ENCODE measurements around the gene OSER1. TPM values are rescaled to one million over a fixed set of nuclear protein-coding genes. Genes with fewer than 3 reads are reported as not detected.
A peak's percentile ranks its signal among the peaks of the same experiment; 100 is the strongest.

The OSER1 gene
- total and polyA plus RNA-seq, 4 donors, result 22.6 to 32.9 (median 27.7) TPM

DNA sequence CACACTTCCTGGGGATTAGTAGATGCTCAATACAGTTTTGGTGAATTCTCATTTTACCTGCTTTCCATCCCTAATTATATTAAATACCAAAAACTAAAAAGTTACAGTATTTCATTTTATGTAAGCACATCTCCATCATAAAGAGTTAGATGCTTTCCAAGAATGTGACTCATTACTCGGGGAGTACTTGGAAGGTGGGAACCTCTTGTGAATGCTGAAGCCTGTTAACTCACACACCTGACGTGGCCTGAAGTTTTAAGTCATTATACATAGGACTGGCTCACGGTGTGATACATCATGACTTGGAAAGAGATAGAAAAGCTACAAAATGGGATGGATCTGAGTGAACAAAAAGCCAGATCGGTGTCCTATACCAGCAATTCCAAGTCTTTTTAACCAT, 2.2 kb upstream of the OSER1 start:
- Histone ChIP-seq H3K4me3 (no peak overlapping the region), H3K9me3 (ENCODE audit: control insufficient read depth in 4 of 4, insufficient read depth in 3 of 4, low read length in 3 of 4) (no peaks in the 10 kb centered on the region), H3K4me1 (ENCODE audit: control insufficient read depth in 5 of 5, insufficient read depth in 5 of 5, low read length in 5 of 5) (peaks cover 6 to 29% (median 11%) of the 10 kb centered on the region in 5 donors), H3K27me3 (ENCODE audit: control insufficient read depth in 3 of 3, insufficient read depth in 3 of 3, low read length in 2 of 3) (no peaks in the 10 kb centered on the region), H3K9ac (ENCODE audit: insufficient read depth in 1 of 2, low read length in 2 of 2) (no peak overlapping the region), H3K27ac (ENCODE audit: low read depth in 1 of 2, low read length in 1 of 2) (no peak overlapping the region), H3K36me3 (ENCODE audit: control insufficient read depth in 4 of 4, insufficient read depth in 4 of 4, low read length in 4 of 4) (no peaks in the 10 kb centered on the region)
- ATAC-seq (ENCODE audit: insufficient read depth, low FRiP score) (no peak), DNase-seq (no peak)
- 78 to 92% methylated on average over 4 of the region's 4 CpGs for WGBS, 2 donors
- TF ChIP-seq, protein P1, sequence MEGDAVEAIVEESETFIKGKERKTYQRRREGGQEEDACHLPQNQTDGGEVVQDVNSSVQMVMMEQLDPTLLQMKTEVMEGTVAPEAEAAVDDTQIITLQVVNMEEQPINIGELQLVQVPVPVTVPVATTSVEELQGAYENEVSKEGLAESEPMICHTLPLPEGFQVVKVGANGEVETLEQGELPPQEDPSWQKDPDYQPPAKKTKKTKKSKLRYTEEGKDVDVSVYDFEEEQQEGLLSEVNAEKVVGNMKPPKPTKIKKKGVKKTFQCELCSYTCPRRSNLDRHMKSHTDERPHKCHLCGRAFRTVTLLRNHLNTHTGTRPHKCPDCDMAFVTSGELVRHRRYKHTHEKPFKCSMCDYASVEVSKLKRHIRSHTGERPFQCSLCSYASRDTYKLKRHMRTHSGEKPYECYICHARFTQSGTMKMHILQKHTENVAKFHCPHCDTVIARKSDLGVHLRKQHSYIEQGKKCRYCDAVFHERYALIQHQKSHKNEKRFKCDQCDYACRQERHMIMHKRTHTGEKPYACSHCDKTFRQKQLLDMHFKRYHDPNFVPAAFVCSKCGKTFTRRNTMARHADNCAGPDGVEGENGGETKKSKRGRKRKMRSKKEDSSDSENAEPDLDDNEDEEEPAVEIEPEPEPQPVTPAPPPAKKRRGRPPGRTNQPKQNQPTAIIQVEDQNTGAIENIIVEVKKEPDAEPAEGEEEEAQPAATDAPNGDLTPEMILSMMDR (IDR thresholded peaks at IDR 0.05; ENCODE audit: control extremely low read depth, extremely low read depth), result no peak

DNA sequence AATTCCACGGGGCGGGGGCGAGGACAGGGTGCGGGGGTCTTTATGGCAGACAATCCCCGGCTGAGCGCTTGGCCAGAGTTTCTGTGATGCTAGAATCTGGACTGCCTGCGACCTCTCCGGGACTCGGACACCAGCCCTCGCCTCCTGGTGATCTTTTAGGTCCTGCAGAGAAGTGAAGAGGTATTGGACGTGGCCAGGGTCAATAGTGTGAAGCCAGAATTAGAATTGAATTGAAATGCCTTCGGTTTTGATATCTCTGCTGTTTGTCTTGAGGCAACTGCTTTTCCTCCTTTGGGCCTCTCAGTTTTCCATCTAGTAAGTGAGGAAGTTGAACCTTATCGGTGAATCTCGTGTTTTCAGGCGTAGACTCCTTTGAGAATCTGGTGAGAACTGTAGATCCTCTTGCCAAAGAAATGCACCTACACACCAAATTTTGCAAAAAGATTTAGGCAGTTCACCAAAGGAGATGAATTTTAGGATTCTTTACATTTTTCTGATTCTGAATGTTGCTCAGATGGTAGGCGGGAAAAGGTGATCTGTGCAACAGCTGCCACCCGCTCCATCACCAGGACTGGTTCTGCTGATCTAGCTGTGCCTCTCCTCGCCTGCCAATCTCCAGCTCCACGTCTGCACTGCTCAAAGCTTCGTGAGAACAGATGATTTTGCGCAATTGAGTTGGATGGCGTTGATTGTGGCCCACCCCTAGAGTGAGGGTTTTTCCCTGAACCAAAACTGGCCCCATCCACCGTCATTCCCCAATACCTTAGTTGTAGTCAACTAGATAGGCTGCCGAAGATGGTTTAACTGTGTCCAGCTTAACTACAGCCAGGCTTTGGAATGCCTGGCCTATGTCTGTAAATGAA, 837 bp upstream of the OSER1 start:
- Histone ChIP-seq H3K4me3 (peak overlapping the region; percentile 47), H3K9ac (ENCODE audit: insufficient read depth in 1 of 2, low read length in 2 of 2) (peak overlapping the region; percentile 95 to 97), H3K9me3 (ENCODE audit: control insufficient read depth in 4 of 4, insufficient read depth in 3 of 4, low read length in 3 of 4) (no peaks in the 10 kb centered on the region), H3K4me1 (ENCODE audit: control insufficient read depth in 5 of 5, insufficient read depth in 5 of 5, low read length in 5 of 5) (peaks cover 6 to 34% (median 12%) of the 10 kb centered on the region in 5 donors), H3K27ac (ENCODE audit: low read depth in 1 of 2, low read length in 1 of 2) (peak overlapping the region; percentile 93 to 96), H3K36me3 (ENCODE audit: control insufficient read depth in 4 of 4, insufficient read depth in 4 of 4, low read length in 4 of 4) (peaks cover 0 to under 1% (median 0%) of the 10 kb centered on the region in 4 donors), H3K27me3 (ENCODE audit: control insufficient read depth in 3 of 3, insufficient read depth in 3 of 3, low read length in 2 of 3) (no peaks in the 10 kb centered on the region)
- TF ChIP-seq, protein P1 (IDR thresholded peaks at IDR 0.05; ENCODE audit: control extremely low read depth, extremely low read depth), result no peak
- WGBS, 2 donors, result 9 to 11% methylated on average over 24 of the region's 24 CpGs
- ATAC-seq (ENCODE audit: insufficient read depth, low FRiP score) (no peak), DNase-seq (peak in 2 of 3 donors; percentile 28 to 51)

DNA sequence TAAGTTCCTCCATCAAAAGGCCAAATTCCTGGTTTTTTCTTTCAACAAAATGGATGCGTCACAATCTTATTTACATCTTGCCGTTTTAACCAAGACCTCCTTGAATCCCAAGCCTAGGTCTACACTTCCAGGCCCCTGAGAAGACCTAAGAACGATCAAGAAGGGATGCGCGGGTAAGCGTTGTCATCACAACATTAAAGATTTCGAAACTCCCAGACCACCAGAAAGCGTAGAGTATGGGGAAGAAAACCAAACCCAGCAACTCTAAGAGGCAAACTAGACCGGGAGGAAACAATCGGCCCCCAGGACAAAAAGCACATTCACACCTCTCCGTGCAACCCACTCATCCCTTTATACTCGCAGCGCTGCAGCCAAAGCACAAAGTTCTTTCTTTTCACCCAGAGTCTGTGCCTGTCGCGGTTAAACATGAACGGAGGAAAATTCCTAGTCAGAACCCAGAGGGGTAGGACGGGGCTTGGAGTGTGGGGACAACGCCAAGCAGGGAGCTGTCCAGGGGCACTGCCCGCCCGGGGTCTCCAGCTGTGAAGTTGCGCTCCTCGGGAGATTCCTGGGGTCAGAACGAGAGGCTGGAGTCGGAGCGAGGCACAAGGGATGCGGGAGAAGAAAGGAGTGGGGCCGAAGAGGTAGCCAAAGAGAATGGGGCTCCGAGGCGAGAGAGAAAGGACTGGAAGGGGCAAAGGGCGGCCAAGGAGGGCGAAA, 725 bp downstream of the OSER1 start:
- peak overlapping the region; percentile 86 to 92 for H3K9ac ChIP-seq (ENCODE audit: insufficient read depth in 1 of 2, low read length in 2 of 2)
- no peaks in the 10 kb centered on the region for H3K9me3 ChIP-seq (ENCODE audit: control insufficient read depth in 4 of 4, insufficient read depth in 3 of 4, low read length in 3 of 4)
- TF ChIP-seq, protein P1 (IDR thresholded peaks at IDR 0.05; ENCODE audit: control extremely low read depth, extremely low read depth), result no peak
- DNase-seq, result peak; percentile 48 to 60 (median 51)
- H3K36me3 ChIP-seq (ENCODE audit: control insufficient read depth in 4 of 4, insufficient read depth in 4 of 4, low read length in 4 of 4), result peaks cover 0 to 8% (median 0%) of the 10 kb centered on the region in 4 donors
- H3K4me3 ChIP-seq, result peak overlapping the region; percentile 86
- peak overlapping the region; percentile 90 to 96 for H3K27ac ChIP-seq (ENCODE audit: low read depth in 1 of 2, low read length in 1 of 2)
- H3K4me1 ChIP-seq (ENCODE audit: control insufficient read depth in 5 of 5, insufficient read depth in 5 of 5, low read length in 5 of 5), result peaks cover 6 to 34% (median 13%) of the 10 kb centered on the region in 5 donors
- WGBS, 2 donors, result 0 to 1% methylated on average over 31 of the region's 31 CpGs
- no peak for ATAC-seq (ENCODE audit: insufficient read depth, low FRiP score)
- no peaks in the 10 kb centered on the region for H3K27me3 ChIP-seq (ENCODE audit: control insufficient read depth in 3 of 3, insufficient read depth in 3 of 3, low read length in 2 of 3)

All from lung (tissue), 12 donors.